HepG2 (cell line): ENCODE measurements around the gene PTTG1. TPM values are rescaled to one million over a fixed set of nuclear protein-coding genes. Genes with fewer than 3 reads are reported as not detected.
A peak's percentile ranks its signal among the peaks of the same experiment; 100 is the strongest.

Experiments used
- DNMT3B ChIP-seq: conservative IDR thresholded peaks from 2 replicates; pipeline ENCODE4 v1.6.1; 2016; ENCODE audit warnings: missing biosample characterization, control low read depth
- HNF4G ChIP-seq, 2 experiments: sonication (generic) in 1 of 2; formaldehyde crosslinking in 1 of 2; IDR thresholded peaks; 2 replicates each; pipeline versions ENCODE4 v1.4.0 to v1.6.1; 2011 to 2020; ENCODE audit warnings: borderline replicate concordance in 2 of 2, low read depth in 2 of 2, mild to moderate bottlenecking in 2 of 2, low read length in 1 of 2, missing genetic modification reagents in 1 of 2, moderate library complexity in 1 of 2
- MBD4 ChIP-seq: IDR thresholded peaks from 2 replicates; pipeline ENCODE4 v1.6.1; 2012; ENCODE audit warnings: low read length, inconsistent platforms, borderline replicate concordance
- MED13 ChIP-seq: sonication (generic); formaldehyde crosslinking; IDR thresholded peaks from 2 replicates; pipeline ENCODE4 v1.5.0; 2020; ENCODE audit warnings: missing genetic modification reagents
- MTA1 ChIP-seq: sonication (generic); formaldehyde crosslinking; IDR thresholded peaks from 2 replicates; pipeline ENCODE4 v1.4.0; 2020; ENCODE audit warnings: missing genetic modification reagents, mild to moderate bottlenecking, borderline replicate concordance
- POLR2G ChIP-seq: fragments of 200-400 bp; formaldehyde crosslinking; IDR thresholded peaks from 2 replicates; pipeline ENCODE4 v1.6.1; 2018; ENCODE audit warnings: mild to moderate bottlenecking, low read depth, low read length, moderate library complexity
- SATB2 ChIP-seq: sonication (generic); formaldehyde crosslinking; IDR thresholded peaks from 2 replicates; pipeline ENCODE4 v1.5.0; 2020; ENCODE audit warnings: missing genetic modification reagents
- SMAD1 ChIP-seq: sonication (generic); formaldehyde crosslinking; IDR thresholded peaks from 2 replicates; pipeline ENCODE4 v1.4.0; 2020; ENCODE audit warnings: missing genetic modification reagents, low read depth, mild to moderate bottlenecking, borderline replicate concordance
- SRY ChIP-seq: sonication (generic); formaldehyde crosslinking; IDR thresholded peaks from 2 replicates; pipeline ENCODE4 v1.8.0; 2022; ENCODE audit warnings: mild to moderate bottlenecking, missing genetic modification reagents
- ZFAT ChIP-seq: sonication (generic); formaldehyde crosslinking; conservative IDR thresholded peaks from 2 replicates; pipeline ENCODE4 v1.8.1; 2023; ENCODE audit warnings: missing genetic modification reagents, inconsistent platforms
- ZKSCAN8 ChIP-seq: IDR thresholded peaks from 2 replicates; pipeline ENCODE4 v1.6.1; 2016; ENCODE audit warnings: borderline replicate concordance, missing genetic modification reagents, missing compliant biosample characterization
- ZNF10 ChIP-seq: sonication (generic); formaldehyde crosslinking; IDR thresholded peaks from 2 replicates; pipeline ENCODE4 v1.4.0; 2020; ENCODE audit warnings: mild to moderate bottlenecking, low read depth, missing genetic modification reagents, borderline replicate concordance
- ZNF121 ChIP-seq: sonication (generic); formaldehyde crosslinking; IDR thresholded peaks from 2 replicates; pipeline ENCODE4 v1.5.0; 2020; ENCODE audit warnings: mild to moderate bottlenecking, missing genetic modification reagents
- ZNF317 ChIP-seq: sonication (generic); formaldehyde crosslinking; IDR thresholded peaks from 2 replicates; pipeline ENCODE4 v1.5.0; 2020; ENCODE audit warnings: mild to moderate bottlenecking, missing genetic modification reagents
- ZNF841 ChIP-seq: sonication (generic); formaldehyde crosslinking; IDR thresholded peaks from 2 replicates; pipeline ENCODE4 v1.8.1; 2023; ENCODE audit warnings: missing genetic modification reagents, borderline replicate concordance
- polyA plus RNA-seq, 8 experiments: library from polyadenylated mRNA; depleted of rRNA in 3 of 8; stranded (reverse) in 7 of 8; unstranded in 1 of 8; fragments of >200 nt; fragmentation: Illumina TruSeq in 4 of 8; extraction: Trizol in 4 of 8; gene quantifications; 2 replicates each; pipeline versions ENCODE4 v1.2.1 to v1.2.3, GENCODE V29; 2011 to 2016; ENCODE audit warnings: low read depth in 4 of 8, missing spikeins in 1 of 8, mixed read lengths in 1 of 8; ENCODE audit not compliant: insufficient read depth in 1 of 8
- total RNA-seq, 5 experiments: library from RNA; depleted of rRNA; stranded (reverse); fragments of >200 nt; fragmentation: Illumina TruSeq; extraction: Trizol; gene quantifications; 2 replicates each; pipeline ENCODE4 v1.2.3, GENCODE V29; 2016; ENCODE audit warnings: low read depth in 1 of 5
- TF ChIP-seq, protein P1 (sequence below): sonication (generic); formaldehyde crosslinking; IDR thresholded peaks from 2 replicates; pipeline ENCODE4 v1.8.0; 2022; ENCODE audit warnings: missing genetic modification reagents, mild to moderate bottlenecking, inconsistent platforms, borderline replicate concordance
- TF ChIP-seq, protein P2 (sequence below): sonication (generic); formaldehyde crosslinking; IDR thresholded peaks from 2 replicates; pipeline ENCODE4 v1.5.0; 2020; ENCODE audit warnings: mild to moderate bottlenecking, missing genetic modification reagents, borderline replicate concordance
- TF ChIP-seq, protein P3 (sequence below): sonication (generic); formaldehyde crosslinking; IDR thresholded peaks from 2 replicates; pipeline ENCODE4 v1.4.0; 2020; ENCODE audit warnings: missing genetic modification reagents

The PTTG1 gene
- total and polyA plus RNA-seq, 2 of the 13 experiments (the other 11 are each of a cell fraction or from before 2014, with no cell fraction given): 102 to 161 TPM

DNA sequence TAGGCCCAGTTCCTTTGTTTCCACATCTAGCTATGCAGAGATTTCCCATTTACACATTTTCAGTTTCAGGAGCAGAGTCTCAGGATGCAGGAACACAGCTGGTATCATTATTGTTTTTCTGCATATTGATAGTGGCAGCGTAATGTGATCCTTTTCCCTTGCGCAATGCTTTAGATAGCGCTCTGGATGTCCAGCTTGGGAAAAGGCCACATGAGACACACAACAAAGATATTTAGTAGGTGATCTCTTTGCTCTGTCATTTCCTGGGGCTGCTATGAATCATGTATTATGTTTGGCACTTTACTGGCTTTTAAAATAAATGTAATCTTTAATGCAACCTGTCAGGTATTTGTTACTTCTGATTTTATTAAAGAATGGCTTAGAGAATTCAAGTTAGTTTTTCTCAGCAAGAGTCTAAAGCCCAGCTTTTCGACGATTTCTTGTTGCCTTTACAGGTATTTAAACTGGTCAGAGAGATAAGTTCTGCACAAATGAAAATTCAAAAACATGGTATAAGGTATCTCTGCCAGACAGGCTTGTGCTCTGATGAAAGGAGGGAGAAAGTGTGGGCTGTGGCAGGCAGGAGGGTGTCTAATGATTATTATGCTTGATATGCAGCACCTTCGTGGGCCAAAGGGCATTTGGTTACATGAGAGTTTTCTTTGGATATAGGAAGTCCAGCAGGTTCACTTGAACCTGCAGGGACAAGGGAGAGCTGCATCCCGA is 42.2 kb downstream of the PTTG1 start (continued):
- TF ChIP-seq SMAD1 (CRISPR knock-in tag): no peak
- TF ChIP-seq MED13 (CRISPR knock-in tag): no peak
- TF ChIP-seq SRY: no peak
- TF ChIP-seq, protein P1, sequence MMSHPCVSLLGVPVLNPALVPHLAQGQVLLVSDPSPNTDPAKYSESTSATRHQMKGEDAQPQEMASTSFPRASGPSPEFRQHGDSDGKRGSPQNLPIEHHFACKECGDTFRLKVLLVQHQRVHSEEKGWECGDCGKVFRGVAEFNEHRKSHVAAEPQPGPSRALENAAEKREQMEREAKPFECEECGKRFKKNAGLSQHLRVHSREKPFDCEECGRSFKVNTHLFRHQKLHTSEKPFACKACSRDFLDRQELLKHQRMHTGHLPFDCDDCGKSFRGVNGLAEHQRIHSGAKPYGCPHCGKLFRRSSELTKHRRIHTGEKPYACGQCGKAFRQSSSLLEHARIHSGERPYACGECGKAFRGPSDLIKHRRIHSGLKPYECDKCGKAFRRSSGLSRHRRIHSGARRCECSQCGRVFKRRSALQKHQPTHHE (CRISPR knock-in tag): no peak
- 0 out of 2 replicates have a peak, but pooled peaks have one; percentile 60 for TF ChIP-seq ZKSCAN8 (CRISPR knock-in tag)
- TF ChIP-seq MTA1: no peak
- TF ChIP-seq MBD4: no peak
- TF ChIP-seq, protein P2, sequence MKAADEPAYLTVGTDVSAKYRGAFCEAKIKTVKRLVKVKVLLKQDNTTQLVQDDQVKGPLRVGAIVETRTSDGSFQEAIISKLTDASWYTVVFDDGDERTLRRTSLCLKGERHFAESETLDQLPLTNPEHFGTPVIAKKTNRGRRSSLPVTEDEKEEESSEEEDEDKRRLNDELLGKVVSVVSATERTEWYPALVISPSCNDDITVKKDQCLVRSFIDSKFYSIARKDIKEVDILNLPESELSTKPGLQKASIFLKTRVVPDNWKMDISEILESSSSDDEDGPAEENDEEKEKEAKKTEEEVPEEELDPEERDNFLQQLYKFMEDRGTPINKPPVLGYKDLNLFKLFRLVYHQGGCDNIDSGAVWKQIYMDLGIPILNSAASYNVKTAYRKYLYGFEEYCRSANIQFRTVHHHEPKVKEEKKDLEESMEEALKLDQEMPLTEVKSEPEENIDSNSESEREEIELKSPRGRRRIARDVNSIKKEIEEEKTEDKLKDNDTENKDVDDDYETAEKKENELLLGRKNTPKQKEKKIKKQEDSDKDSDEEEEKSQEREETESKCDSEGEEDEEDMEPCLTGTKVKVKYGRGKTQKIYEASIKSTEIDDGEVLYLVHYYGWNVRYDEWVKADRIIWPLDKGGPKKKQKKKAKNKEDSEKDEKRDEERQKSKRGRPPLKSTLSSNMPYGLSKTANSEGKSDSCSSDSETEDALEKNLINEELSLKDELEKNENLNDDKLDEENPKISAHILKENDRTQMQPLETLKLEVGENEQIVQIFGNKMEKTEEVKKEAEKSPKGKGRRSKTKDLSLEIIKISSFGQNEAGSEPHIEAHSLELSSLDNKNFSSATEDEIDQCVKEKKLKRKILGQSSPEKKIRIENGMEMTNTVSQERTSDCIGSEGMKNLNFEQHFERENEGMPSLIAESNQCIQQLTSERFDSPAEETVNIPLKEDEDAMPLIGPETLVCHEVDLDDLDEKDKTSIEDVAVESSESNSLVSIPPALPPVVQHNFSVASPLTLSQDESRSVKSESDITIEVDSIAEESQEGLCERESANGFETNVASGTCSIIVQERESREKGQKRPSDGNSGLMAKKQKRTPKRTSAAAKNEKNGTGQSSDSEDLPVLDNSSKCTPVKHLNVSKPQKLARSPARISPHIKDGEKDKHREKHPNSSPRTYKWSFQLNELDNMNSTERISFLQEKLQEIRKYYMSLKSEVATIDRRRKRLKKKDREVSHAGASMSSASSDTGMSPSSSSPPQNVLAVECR (CRISPR knock-in tag): no peak; the same call in 1 of the 2 replicates
- TF ChIP-seq ZNF121 (CRISPR knock-in tag): 0 out of 2 replicates have a peak, but pooled peaks have one; percentile 21
- no peak for TF ChIP-seq POLR2G
- TF ChIP-seq ZNF841 (CRISPR knock-in tag): no peak
- no peak for TF ChIP-seq ZNF317 (CRISPR knock-in tag)
- TF ChIP-seq SATB2: no peak
- TF ChIP-seq ZNF10 (CRISPR knock-in tag): no peak
- no peak for TF ChIP-seq DNMT3B (CRISPR knock-in tag)
- TF ChIP-seq ZFAT (CRISPR knock-in tag): no peak
- TF ChIP-seq, protein P3, sequence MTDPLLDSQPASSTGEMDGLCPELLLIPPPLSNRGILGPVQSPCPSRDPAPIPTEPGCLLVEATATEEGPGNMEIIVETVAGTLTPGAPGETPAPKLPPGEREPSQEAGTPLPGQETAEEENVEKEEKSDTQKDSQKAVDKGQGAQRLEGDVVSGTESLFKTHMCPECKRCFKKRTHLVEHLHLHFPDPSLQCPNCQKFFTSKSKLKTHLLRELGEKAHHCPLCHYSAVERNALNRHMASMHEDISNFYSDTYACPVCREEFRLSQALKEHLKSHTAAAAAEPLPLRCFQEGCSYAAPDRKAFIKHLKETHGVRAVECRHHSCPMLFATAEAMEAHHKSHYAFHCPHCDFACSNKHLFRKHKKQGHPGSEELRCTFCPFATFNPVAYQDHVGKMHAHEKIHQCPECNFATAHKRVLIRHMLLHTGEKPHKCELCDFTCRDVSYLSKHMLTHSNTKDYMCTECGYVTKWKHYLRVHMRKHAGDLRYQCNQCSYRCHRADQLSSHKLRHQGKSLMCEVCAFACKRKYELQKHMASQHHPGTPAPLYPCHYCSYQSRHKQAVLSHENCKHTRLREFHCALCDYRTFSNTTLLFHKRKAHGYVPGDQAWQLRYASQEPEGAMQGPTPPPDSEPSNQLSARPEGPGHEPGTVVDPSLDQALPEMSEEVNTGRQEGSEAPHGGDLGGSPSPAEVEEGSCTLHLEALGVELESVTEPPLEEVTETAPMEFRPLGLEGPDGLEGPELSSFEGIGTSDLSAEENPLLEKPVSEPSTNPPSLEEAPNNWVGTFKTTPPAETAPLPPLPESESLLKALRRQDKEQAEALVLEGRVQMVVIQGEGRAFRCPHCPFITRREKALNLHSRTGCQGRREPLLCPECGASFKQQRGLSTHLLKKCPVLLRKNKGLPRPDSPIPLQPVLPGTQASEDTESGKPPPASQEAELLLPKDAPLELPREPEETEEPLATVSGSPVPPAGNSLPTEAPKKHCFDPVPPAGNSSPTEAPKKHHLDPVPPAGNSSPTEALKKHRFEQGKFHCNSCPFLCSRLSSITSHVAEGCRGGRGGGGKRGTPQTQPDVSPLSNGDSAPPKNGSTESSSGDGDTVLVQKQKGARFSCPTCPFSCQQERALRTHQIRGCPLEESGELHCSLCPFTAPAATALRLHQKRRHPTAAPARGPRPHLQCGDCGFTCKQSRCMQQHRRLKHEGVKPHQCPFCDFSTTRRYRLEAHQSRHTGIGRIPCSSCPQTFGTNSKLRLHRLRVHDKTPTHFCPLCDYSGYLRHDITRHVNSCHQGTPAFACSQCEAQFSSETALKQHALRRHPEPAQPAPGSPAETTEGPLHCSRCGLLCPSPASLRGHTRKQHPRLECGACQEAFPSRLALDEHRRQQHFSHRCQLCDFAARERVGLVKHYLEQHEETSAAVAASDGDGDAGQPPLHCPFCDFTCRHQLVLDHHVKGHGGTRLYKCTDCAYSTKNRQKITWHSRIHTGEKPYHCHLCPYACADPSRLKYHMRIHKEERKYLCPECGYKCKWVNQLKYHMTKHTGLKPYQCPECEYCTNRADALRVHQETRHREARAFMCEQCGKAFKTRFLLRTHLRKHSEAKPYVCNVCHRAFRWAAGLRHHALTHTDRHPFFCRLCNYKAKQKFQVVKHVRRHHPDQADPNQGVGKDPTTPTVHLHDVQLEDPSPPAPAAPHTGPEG: no peak
- no peak for TF ChIP-seq HNF4G (IDR thresholded peaks at IDR 0.05; ENCODE audit: borderline replicate concordance, low read depth, low read length)
- no peak for TF ChIP-seq HNF4G (CRISPR knock-in tag; IDR thresholded peaks at IDR 0.05; ENCODE audit: borderline replicate concordance, low read depth)
